DND-41 (cell line): ENCODE data around the gene CFAP100.

Source experiments
- ATAC-seq: fragments of 200-7000 bp; cut with Tn5 transposase; 3 replicates; pipeline ENCODE4 v1.9.1; 2021; ENCODE audit warnings: low read depth; ENCODE audit not compliant: insufficient read depth
- DNase-seq: peaks from one replicate; pipeline ENCODE4 v3.0.0-alpha.2; 2020
- H2AFZ ChIP-seq: 2 replicates; pipeline ENCODE4 v1.6.0; 2012; ENCODE audit warnings: low read depth, low read length
- H3K27ac ChIP-seq: 2 replicates; pipeline ENCODE4 v1.5.1; 2012; ENCODE audit warnings: low read length, inconsistent platforms
- H3K27me3 ChIP-seq: fragments of 200-600 bp; sonication (generic); 2 replicates; pipeline ENCODE4 v1.6.0; 2012; ENCODE audit warnings: low read length, mild to moderate bottlenecking, inconsistent platforms; ENCODE audit not compliant: insufficient read depth, poor library complexity
- H3K36me3 ChIP-seq: 2 replicates; pipeline ENCODE4 v1.5.1; 2012; ENCODE audit warnings: low read length, inconsistent platforms; ENCODE audit not compliant: insufficient read depth
- H3K4me1 ChIP-seq: 2 replicates; pipeline ENCODE4 v1.5.1; 2012; ENCODE audit warnings: mild to moderate bottlenecking, low read length; ENCODE audit not compliant: insufficient read depth
- H3K4me2 ChIP-seq: 2 replicates; pipeline ENCODE4 v1.6.0; 2012; ENCODE audit warnings: mild to moderate bottlenecking, moderate library complexity, low read length, inconsistent platforms; ENCODE audit not compliant: insufficient read depth
- H3K4me3 ChIP-seq, 2 experiments: fragments of 200-600 bp in 1 of 2; shearing (Covaris generic) in 1 of 2; 2 replicates each; pipeline ENCODE4 v1.5.1; 2012 to 2016; ENCODE audit warnings: inconsistent platforms in 2 of 2, low read length in 2 of 2, mild to moderate bottlenecking in 2 of 2, low read depth in 1 of 2, moderate library complexity in 1 of 2
- H3K79me2 ChIP-seq: 2 replicates; pipeline ENCODE4 v1.6.0; 2012; ENCODE audit warnings: low read length, inconsistent platforms; ENCODE audit not compliant: insufficient read depth
- H3K9ac ChIP-seq: 2 replicates; pipeline ENCODE4 v1.6.0; 2012; ENCODE audit warnings: low read depth, mild to moderate bottlenecking, inconsistent platforms, low read length, moderate library complexity
- H3K9me3 ChIP-seq: 2 replicates; pipeline ENCODE4 v1.5.1; 2012; ENCODE audit warnings: low read length, moderate library complexity, mild to moderate bottlenecking, inconsistent platforms; ENCODE audit not compliant: insufficient read depth, severe bottlenecking
- H4K20me1 ChIP-seq: 2 replicates; pipeline ENCODE4 v1.6.0; 2012; ENCODE audit warnings: low read length; ENCODE audit not compliant: insufficient read depth
- EZH2 ChIP-seq: IDR thresholded peaks from 3 replicates; pipeline ENCODE4 v1.6.1; 2012; ENCODE audit warnings: borderline replicate concordance, low read depth, mild to moderate bottlenecking, moderate library complexity, low read length, inconsistent platforms; ENCODE audit not compliant: severe bottlenecking
- TF ChIP-seq, protein P1 (sequence below): IDR thresholded peaks from 2 replicates; pipeline ENCODE4 v1.5.1; 2012; ENCODE audit warnings: borderline replicate concordance, low read length, moderate library complexity, mild to moderate bottlenecking; ENCODE audit not compliant: poor library complexity, severe bottlenecking; ENCODE audit errors: extremely low read depth

The CFAP100 gene

DNA sequence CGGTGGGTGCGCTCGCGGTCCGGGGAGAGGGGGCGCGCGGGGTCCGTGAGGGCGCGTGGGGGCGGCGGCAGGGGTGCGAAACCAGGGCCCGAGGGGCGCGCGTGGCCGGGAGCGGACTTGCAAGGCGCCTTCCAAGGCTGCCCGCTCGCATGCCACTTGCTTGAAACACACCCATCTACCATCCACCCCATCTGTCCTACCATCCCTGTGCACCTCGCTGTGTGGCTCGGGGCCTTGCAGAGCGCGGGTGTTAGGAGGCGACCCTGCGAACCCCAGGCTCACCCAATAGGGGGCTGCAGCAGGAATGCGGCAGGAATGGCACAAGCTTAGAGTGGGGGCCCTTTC lies 240 bp downstream of the CFAP100 start:
- Histone ChIP-seq H3K9me3 (no peaks in the 10 kb centered on the region), H3K4me3 (no peak overlapping the region), H2AFZ (no peak overlapping the region), H3K9ac (no peak overlapping the region), H3K27me3 (peaks cover 13% of the 10 kb centered on the region), H3K36me3 (no peaks in the 10 kb centered on the region), H3K4me2 (no peak overlapping the region), H3K79me2 (no peaks in the 10 kb centered on the region), H3K4me1 (no peaks in the 10 kb centered on the region), H3K27ac (no peak overlapping the region), H4K20me1 (no peaks in the 10 kb centered on the region)
- ATAC-seq, result no peak
- no peak for TF ChIP-seq EZH2
- TF ChIP-seq, protein P1, sequence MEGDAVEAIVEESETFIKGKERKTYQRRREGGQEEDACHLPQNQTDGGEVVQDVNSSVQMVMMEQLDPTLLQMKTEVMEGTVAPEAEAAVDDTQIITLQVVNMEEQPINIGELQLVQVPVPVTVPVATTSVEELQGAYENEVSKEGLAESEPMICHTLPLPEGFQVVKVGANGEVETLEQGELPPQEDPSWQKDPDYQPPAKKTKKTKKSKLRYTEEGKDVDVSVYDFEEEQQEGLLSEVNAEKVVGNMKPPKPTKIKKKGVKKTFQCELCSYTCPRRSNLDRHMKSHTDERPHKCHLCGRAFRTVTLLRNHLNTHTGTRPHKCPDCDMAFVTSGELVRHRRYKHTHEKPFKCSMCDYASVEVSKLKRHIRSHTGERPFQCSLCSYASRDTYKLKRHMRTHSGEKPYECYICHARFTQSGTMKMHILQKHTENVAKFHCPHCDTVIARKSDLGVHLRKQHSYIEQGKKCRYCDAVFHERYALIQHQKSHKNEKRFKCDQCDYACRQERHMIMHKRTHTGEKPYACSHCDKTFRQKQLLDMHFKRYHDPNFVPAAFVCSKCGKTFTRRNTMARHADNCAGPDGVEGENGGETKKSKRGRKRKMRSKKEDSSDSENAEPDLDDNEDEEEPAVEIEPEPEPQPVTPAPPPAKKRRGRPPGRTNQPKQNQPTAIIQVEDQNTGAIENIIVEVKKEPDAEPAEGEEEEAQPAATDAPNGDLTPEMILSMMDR, result no peak
- no peak for DNase-seq

DNA sequence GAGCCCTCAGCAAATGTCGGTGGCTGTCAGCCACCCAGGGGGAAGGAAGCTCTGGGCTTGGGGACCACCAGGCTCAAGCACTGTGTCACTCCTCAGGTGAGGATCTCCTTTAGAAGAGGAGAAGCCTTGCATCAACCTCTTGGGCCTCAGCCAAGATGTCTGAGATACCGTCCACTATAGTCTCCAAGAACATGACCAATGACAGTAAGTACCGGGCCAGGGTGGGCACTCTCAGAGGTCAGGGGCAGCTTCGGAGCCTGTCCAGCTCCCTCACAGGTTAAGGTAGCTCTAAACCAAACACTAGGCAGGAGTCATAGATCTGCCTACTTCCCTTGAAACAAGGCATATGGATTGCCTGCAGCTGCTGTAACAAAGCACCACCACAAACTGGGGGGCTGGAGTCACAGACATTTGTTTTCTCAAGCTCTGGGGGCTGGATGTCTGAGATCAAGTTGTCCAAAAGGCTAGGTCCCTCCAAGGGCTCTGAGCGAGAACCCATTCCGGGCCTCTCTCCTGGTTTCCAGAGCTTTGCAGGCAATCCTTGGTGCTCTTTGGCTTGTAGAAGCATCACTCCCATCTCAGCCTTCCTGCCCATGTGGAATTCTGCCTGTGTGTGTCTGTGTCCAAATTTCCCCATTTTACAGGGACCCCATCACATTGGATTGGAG lies 1.3 kb downstream of the CFAP100 start:
- Histone ChIP-seq H3K27me3 (peaks cover 13% of the 10 kb centered on the region), H3K79me2 (no peaks in the 10 kb centered on the region), H3K4me1 (no peaks in the 10 kb centered on the region), H3K9me3 (no peaks in the 10 kb centered on the region), H3K36me3 (no peaks in the 10 kb centered on the region), H3K9ac (no peak overlapping the region), H3K4me2 (no peak overlapping the region), H4K20me1 (no peaks in the 10 kb centered on the region), H2AFZ (no peak overlapping the region), H3K4me3 (no peak overlapping the region), H3K27ac (no peak overlapping the region)
- ATAC-seq (no peak), DNase-seq (no peak)
- TF ChIP-seq, protein P1, result no peak
- no peak for TF ChIP-seq EZH2

- Histone ChIP-seq H3K4me1 (no peaks in the 10 kb centered on the region), H2AFZ (no peak overlapping the region), H3K4me3 (no peak overlapping the region), H3K4me2 (no peak overlapping the region), H3K36me3 (no peaks in the 10 kb centered on the region), H3K27ac (no peak overlapping the region), H3K79me2 (no peaks in the 10 kb centered on the region), H3K9ac (no peak overlapping the region), H3K27me3 (peaks cover 13% of the 10 kb centered on the region), H3K9me3 (no peaks in the 10 kb centered on the region), H4K20me1 (no peaks in the 10 kb centered on the region)
- TF ChIP-seq EZH2, result no peak
- TF ChIP-seq, protein P1, result no peak
- ATAC-seq (no peak), DNase-seq (no peak)
These were observed 1.8 kb downstream of the CFAP100 start for GRCh38 chr3:126396536-126396935.
